HEK293 (cell line): ENCODE measurements around the gene PCOLCE2.

Experiments used
- REPIN1 ChIP-seq: fragments of 450-650 bp; formaldehyde crosslinking; IDR thresholded peaks from 2 replicates; pipeline ENCODE4 v1.5.1; 2017; ENCODE audit warnings: missing biosample characterization, missing genetic modification characterization, low read depth
- REST ChIP-seq: fragments of 450-650 bp; formaldehyde crosslinking; IDR thresholded peaks from 2 replicates; pipeline ENCODE4 v1.5.1; 2016; ENCODE audit warnings: missing biosample characterization, missing genetic modification characterization
- ZNF510 ChIP-seq: fragments of 450-650 bp; formaldehyde crosslinking; IDR thresholded peaks from 2 replicates; pipeline ENCODE4 v1.5.1; 2018; ENCODE audit warnings: mild to moderate bottlenecking, missing genetic modification characterization, missing biosample characterization; ENCODE audit not compliant: insufficient replicate concordance
- ZNF623 ChIP-seq: fragments of 450-650 bp; formaldehyde crosslinking; IDR thresholded peaks from 2 replicates; pipeline ENCODE4 v1.5.1; 2016; ENCODE audit warnings: missing biosample characterization, missing genetic modification characterization
- TF ChIP-seq, protein P1 (sequence below): fragments of 450-650 bp; formaldehyde crosslinking; IDR thresholded peaks from 2 replicates; pipeline ENCODE4 v1.5.1; 2016; ENCODE audit warnings: missing biosample characterization, missing genetic modification characterization
- TF ChIP-seq, protein P2 (sequence below): fragments of 450-650 bp; formaldehyde crosslinking; IDR thresholded peaks from 2 replicates; pipeline ENCODE4 v1.5.1; 2016; ENCODE audit warnings: missing biosample characterization, missing genetic modification characterization

DNA sequence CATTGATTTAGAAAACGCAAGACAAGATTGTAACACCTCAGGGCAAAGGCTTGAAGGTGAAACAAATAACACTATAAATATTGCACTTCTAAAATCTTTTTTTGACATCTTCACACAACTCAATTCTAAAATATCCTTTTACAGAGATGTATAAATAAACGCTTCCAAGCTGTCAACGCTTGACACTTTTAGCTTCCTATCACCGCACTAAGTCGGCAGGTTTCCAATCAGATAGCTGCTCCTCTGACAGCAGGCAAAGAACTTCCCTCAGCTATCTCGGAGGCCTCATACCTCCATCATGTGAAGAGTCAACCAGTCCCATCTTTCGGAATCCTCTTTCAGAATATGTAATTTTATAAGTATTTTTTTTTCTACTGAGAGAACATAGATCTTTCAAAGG, 71.0 kb downstream of the PCOLCE2 start:
- TF ChIP-seq REPIN1 (tag by site-specific recombination) (no peak), REST (tag by site-specific recombination) (no peak), ZNF623 (tag by site-specific recombination) (no peak), ZNF510 (tag by site-specific recombination) (no peak)
- TF ChIP-seq, protein P1, sequence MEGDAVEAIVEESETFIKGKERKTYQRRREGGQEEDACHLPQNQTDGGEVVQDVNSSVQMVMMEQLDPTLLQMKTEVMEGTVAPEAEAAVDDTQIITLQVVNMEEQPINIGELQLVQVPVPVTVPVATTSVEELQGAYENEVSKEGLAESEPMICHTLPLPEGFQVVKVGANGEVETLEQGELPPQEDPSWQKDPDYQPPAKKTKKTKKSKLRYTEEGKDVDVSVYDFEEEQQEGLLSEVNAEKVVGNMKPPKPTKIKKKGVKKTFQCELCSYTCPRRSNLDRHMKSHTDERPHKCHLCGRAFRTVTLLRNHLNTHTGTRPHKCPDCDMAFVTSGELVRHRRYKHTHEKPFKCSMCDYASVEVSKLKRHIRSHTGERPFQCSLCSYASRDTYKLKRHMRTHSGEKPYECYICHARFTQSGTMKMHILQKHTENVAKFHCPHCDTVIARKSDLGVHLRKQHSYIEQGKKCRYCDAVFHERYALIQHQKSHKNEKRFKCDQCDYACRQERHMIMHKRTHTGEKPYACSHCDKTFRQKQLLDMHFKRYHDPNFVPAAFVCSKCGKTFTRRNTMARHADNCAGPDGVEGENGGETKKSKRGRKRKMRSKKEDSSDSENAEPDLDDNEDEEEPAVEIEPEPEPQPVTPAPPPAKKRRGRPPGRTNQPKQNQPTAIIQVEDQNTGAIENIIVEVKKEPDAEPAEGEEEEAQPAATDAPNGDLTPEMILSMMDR (tag by site-specific recombination), result no peak
- TF ChIP-seq, protein P2, sequence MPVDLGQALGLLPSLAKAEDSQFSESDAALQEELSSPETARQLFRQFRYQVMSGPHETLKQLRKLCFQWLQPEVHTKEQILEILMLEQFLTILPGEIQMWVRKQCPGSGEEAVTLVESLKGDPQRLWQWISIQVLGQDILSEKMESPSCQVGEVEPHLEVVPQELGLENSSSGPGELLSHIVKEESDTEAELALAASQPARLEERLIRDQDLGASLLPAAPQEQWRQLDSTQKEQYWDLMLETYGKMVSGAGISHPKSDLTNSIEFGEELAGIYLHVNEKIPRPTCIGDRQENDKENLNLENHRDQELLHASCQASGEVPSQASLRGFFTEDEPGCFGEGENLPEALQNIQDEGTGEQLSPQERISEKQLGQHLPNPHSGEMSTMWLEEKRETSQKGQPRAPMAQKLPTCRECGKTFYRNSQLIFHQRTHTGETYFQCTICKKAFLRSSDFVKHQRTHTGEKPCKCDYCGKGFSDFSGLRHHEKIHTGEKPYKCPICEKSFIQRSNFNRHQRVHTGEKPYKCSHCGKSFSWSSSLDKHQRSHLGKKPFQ (tag by site-specific recombination), result no peak
